SK-N-MC (cell line): ENCODE measurements around the gene PACSIN2.
A peak's percentile ranks its signal among the peaks of the same experiment; 100 is the strongest.
"Not testable (repeated sequence)": the region's sequence is repeated elsewhere in the genome, so short reads cannot be mapped to it uniquely, and the experiment has no call there.

ENCODE experiments used
- DNase-seq: peaks from one replicate; pipeline ENCODE4 v3.0.0-alpha.2; 2011; ENCODE audit warnings: low read depth, low spot score
- H3K27ac ChIP-seq: fragments of 200-600 bp; sonication (generic); 2 replicates; pipeline ENCODE4 v1.5.1; 2016; ENCODE audit warnings: mixed run types
- H3K36me3 ChIP-seq: fragments of 200-600 bp; sonication (generic); 2 replicates; pipeline ENCODE4 v1.6.1; 2017; ENCODE audit warnings: antibody characterized with exemption, low read length, mixed read lengths; ENCODE audit not compliant: insufficient read depth
- H3K4me3 ChIP-seq: fragments of 200-600 bp; sonication (generic); 2 replicates; pipeline ENCODE4 v1.5.1; 2016
- H3K9ac ChIP-seq: fragments of 200-600 bp; sonication (generic); 2 replicates; pipeline ENCODE4 v1.8.0; 2017; ENCODE audit warnings: mixed run types, mixed read lengths; ENCODE audit not compliant: insufficient read length
- H3K9me3 ChIP-seq: fragments of 200-600 bp; sonication (generic); 2 replicates; pipeline ENCODE4 v1.6.1; 2017; ENCODE audit warnings: low read depth, mild to moderate bottlenecking, antibody characterized with exemption, low read length, moderate library complexity, mixed read lengths
- EZH2 ChIP-seq: fragments of 200-600 bp; sonication (generic); IDR thresholded peaks from one replicate; pipeline ENCODE4 v1.6.1; 2017; ENCODE audit warnings: antibody characterized with exemption
- FOXP2 ChIP-seq: optimal IDR thresholded peaks from 2 replicates; pipeline ENCODE3; 2011; ENCODE audit warnings: mild to moderate bottlenecking, moderate library complexity; ENCODE audit not compliant: insufficient read depth; ENCODE audit errors: extremely low read length, control extremely low read depth
- POLR2AphosphoS5 ChIP-seq: IDR thresholded peaks from 2 replicates; pipeline ENCODE4 v1.6.1; 2012; ENCODE audit warnings: mild to moderate bottlenecking, low read depth, low read length, borderline replicate concordance

The PACSIN2 gene

DNA sequence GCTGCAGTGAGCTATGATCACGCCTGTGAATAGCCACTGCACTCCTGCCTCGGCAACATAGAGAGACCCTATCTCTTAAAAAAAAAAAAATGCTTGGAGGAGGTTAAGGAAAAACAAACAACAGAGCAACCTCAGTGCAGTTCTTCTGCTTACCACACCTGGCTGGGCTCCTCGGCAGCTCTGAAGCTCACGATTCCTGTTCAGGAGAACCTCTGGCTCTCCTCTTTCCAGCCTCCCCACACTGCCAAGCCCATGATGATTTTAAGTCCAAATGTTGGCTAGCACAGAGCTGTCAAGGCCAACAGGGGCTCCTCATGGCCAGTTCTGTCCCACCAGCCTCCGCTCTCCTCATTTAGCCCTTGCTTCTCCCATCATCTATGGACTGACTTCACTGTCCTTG, 88.2 kb downstream of the PACSIN2 start:
- H3K27ac ChIP-seq: no peak overlapping the region

GRCh38 chr22:42926104-42926503, 88.8 kb downstream of the PACSIN2 start:
- no peak overlapping the region for H3K27ac ChIP-seq
- no peak for TF ChIP-seq EZH2
- TF ChIP-seq POLR2AphosphoS5: no peak
- no peak for TF ChIP-seq FOXP2
- no peak overlapping the region for H3K4me3 ChIP-seq
- no peak overlapping the region for H3K9ac ChIP-seq
- no peak for DNase-seq
- H3K36me3 ChIP-seq: no peaks in the 10 kb centered on the region
- no peaks in the 10 kb centered on the region for H3K9me3 ChIP-seq

More for the DNA sequence above, 88.2 kb downstream of the PACSIN2 start:
- no peaks in the 10 kb centered on the region for H3K36me3 ChIP-seq
- H3K4me3 ChIP-seq: no peak overlapping the region
- no peak for DNase-seq
- H3K9me3 ChIP-seq: no peaks in the 10 kb centered on the region
- H3K9ac ChIP-seq: no peak overlapping the region
- TF ChIP-seq POLR2AphosphoS5 (no peak), EZH2 (no peak)

GRCh38 chr22:42925598-42925997, 89.4 kb downstream of the PACSIN2 start:
- H3K36me3 ChIP-seq: no peaks in the 10 kb centered on the region
- no peak overlapping the region for H3K9ac ChIP-seq
- DNase-seq: no peak
- 0 out of 2 replicates have a peak overlapping the region, but pooled peaks have one; percentile 16 for H3K27ac ChIP-seq
- TF ChIP-seq POLR2AphosphoS5: no peak
- TF ChIP-seq FOXP2: no peak
- TF ChIP-seq EZH2: no peak
- no peak overlapping the region for H3K4me3 ChIP-seq
- no peaks in the 10 kb centered on the region for H3K9me3 ChIP-seq

GRCh38 chr22:42925031-42925430, 89.9 kb downstream of the PACSIN2 start:
- not testable (repeated sequence) for H3K9me3 ChIP-seq, H3K36me3 ChIP-seq, DNase-seq, H3K27ac ChIP-seq, H3K4me3 ChIP-seq, H3K9ac ChIP-seq

DNA sequence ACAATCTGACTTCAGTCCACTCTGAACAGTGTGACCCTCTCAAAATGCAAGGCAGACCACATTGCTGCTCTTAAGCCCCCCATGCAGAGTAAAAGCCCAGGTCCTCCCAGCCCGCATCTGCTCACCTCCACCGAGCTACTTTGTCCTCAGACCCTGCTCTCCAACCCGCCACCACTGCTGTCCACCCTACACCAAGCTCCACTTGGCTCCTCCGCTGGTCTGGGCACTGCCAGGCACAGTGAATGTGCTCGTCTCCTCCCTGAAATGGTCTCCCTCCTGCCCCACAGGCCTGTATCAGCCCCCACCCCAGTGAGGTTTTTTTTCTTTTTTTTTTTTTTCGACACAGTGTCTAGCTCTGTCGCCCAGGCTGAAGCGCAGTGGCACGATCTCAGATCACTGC, 90.5 kb downstream of the PACSIN2 start:
- no peaks in the 10 kb centered on the region for H3K36me3 ChIP-seq
- H3K4me3 ChIP-seq: no peak overlapping the region
- H3K27ac ChIP-seq: no peak overlapping the region
- H3K9ac ChIP-seq: no peak overlapping the region
- no peak for DNase-seq
- TF ChIP-seq POLR2AphosphoS5 (no peak), FOXP2 (no peak), EZH2 (no peak)
- H3K9me3 ChIP-seq: no peaks in the 10 kb centered on the region

GRCh38 chr22:42922374-42923191, 92.4 kb downstream of the PACSIN2 start:
- Histone ChIP-seq H3K4me3 (no peak overlapping the region), H3K27ac (no peak overlapping the region), H3K9me3 (no peaks in the 10 kb centered on the region), H3K36me3 (no peaks in the 10 kb centered on the region), H3K9ac (no peak overlapping the region)
- TF ChIP-seq FOXP2: no peak
- no peak for TF ChIP-seq POLR2AphosphoS5
- TF ChIP-seq EZH2: no peak
- no peak for DNase-seq

DNA sequence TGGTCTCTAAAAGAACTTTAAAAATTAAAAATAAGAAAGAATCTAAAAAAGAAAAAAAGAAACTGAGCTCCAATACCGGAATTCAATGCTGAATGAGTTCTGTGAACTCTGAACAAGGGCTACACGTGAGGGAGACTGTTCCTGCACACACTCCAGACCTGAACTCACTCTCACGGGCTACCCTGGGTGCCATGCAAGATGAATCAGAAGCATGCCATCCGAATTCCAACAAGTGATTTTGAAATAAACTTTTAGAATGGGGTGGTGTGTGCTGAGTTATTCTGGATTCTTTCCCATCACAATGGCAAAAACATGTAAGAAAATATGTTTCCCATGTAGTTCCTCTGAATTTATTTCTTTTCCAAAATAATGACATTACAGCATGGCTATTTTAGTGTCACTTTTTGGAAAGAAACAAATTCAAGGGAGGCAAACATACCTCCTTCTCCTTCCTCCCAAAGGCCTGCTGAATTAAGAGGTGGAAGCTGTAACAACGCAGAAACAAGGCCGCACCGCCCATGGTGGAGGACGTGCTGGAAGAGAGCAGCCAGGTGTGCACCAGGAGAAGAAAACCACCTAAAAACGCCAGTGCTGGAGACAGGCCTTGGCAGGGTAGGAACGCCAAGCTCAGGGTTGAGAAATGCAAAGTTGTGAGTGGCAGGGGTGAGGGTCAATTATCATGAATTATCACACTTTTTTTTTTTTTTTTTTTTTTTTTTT, 94.7 kb downstream of the PACSIN2 start:
- Histone ChIP-seq H3K9ac (no peak overlapping the region), H3K27ac (no peak overlapping the region), H3K4me3 (no peak overlapping the region), H3K36me3 (no peaks in the 10 kb centered on the region), H3K9me3 (no peaks in the 10 kb centered on the region)
- DNase-seq: no peak
- no peak for TF ChIP-seq POLR2AphosphoS5
- TF ChIP-seq EZH2: no peak
- no peak for TF ChIP-seq FOXP2

GRCh38 chr22:42919199-42919598, 95.8 kb downstream of the PACSIN2 start:
- H3K27ac ChIP-seq: no peak overlapping the region
- H3K9me3 ChIP-seq: no peaks in the 10 kb centered on the region
- no peaks in the 10 kb centered on the region for H3K36me3 ChIP-seq
- H3K9ac ChIP-seq: no peak overlapping the region
- H3K4me3 ChIP-seq: no peak overlapping the region
- no peak for DNase-seq
- TF ChIP-seq FOXP2 (no peak), POLR2AphosphoS5 (no peak)
